GM19468 (cell line): ENCODE data around the gene KLHL20.

ENCODE experiments used
- ATAC-seq: cut with Tn5 transposase; IDR thresholded peaks from one replicate; pipeline ENCODE4 v1.9.1; 2021; ENCODE audit warnings: mild to moderate bottlenecking, moderate library complexity, moderate number of reproducible peaks; ENCODE audit not compliant: unreplicated experiment; ENCODE audit errors: extremely low read depth

KLHL20 gene

DNA sequence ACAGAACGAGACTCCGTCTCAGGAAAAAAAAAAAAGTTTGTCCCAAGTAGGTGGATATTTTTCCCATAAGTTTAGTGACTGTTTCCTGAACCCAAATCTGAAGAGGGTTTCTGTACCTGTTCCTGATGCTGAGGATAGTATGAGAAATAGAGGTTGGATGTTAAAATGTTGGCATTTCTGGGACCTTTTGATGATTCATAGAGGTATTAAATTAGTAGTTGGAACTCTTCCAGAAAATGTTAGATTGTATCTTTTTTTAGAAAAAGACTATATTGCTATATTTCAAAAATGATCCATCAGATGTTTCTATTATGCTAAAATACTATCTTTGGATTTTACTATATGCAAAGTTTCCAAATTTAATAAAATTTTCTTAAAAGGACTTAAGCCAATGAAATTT is 112.8 kb downstream of the KLHL20 start:
- ATAC-seq, result no peak

DNA sequence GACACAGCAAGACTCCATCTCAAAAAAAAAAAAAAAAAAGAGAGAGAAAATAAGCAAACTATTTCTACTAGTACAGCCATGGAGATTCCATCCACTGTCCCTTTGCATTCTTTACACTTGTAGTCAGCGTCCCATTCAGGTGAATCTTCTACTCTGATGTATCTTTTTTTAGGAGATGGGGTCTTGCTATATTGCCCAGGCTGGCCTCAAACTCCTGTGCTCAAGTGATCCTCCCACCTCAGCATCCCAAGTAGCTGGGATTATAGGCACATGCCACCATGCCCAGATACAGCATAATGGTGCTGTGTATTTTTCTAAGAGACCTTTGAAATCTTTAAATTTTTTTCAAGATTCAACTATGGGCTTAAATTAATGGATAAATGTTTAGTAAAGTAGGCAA is 118.0 kb downstream of the KLHL20 start:
- no peak for ATAC-seq
